Tibial artery (tissue), 4 donors: ENCODE results near the gene CAMTA1.
A peak's percentile ranks its signal among the peaks of the same experiment; 100 is the strongest.
"Not testable (repeated sequence)": the region's sequence is repeated elsewhere in the genome, so short reads cannot be mapped to it uniquely, and the experiment has no call there.

Source experiments
- DNase-seq, 2 donors: peaks; one replicate each; pipeline ENCODE4 v3.0.0-alpha.2; 2019
- H3K27ac ChIP-seq, 2 donors: fragments of 200-600 bp; sonication (generic) in 1 of 2; 1 replicate in 1 of 2; 2 replicates in 1 of 2; pipeline ENCODE4 v1.5.1; 2018 to 2019; ENCODE audit warnings: mild to moderate bottlenecking in 1 of 2
- H3K27me3 ChIP-seq, 2 donors: fragments of 200-600 bp; sonication (generic) in 1 of 2; one replicate each; pipeline versions ENCODE4 v1.5.1 to v1.6.0; 2016 to 2019
- H3K36me3 ChIP-seq, 3 donors: fragments of 200-600 bp; sonication (generic) in 2 of 3; one replicate each; pipeline ENCODE4 v1.5.1; 2016 to 2019; ENCODE audit warnings: mild to moderate bottlenecking in 2 of 3
- H3K4me1 ChIP-seq, 4 donors: fragments of 200-600 bp; sonication (generic) in 2 of 4; 1 replicate in 3 of 4; 2 replicates in 1 of 4; pipeline ENCODE4 v1.5.1; 2016 to 2019
- H3K4me3 ChIP-seq, 2 donors: fragments of 200-600 bp; sonication (generic) in 1 of 2; 1 replicate in 1 of 2; 2 replicates in 1 of 2; pipeline ENCODE4 v1.5.1; 2018 to 2019; ENCODE audit warnings: mild to moderate bottlenecking in 2 of 2
- H3K9me3 ChIP-seq, 3 donors: fragments of 200-600 bp; sonication (generic) in 1 of 3; one replicate each; pipeline ENCODE4 v1.5.1; 2016 to 2019
- intact Hi-C: fragments of 100-400 bp; cut with DNase I; formaldehyde crosslinking; loops from one replicate; pipeline ENCODE4 v1.15.0; 2023; ENCODE audit warnings: low total_unique reads
- TF ChIP-seq, protein P1 (sequence below), 2 experiments: fragments of 200-600 bp in 1 of 2; fragments of 450-650 bp in 1 of 2; IDR thresholded peaks; one replicate each; pipeline ENCODE4 v1.5.1; 2017 to 2019; ENCODE audit warnings: antibody characterized with exemption in 2 of 2, mild to moderate bottlenecking in 1 of 2, moderate library complexity in 1 of 2

CAMTA1 gene

DNA sequence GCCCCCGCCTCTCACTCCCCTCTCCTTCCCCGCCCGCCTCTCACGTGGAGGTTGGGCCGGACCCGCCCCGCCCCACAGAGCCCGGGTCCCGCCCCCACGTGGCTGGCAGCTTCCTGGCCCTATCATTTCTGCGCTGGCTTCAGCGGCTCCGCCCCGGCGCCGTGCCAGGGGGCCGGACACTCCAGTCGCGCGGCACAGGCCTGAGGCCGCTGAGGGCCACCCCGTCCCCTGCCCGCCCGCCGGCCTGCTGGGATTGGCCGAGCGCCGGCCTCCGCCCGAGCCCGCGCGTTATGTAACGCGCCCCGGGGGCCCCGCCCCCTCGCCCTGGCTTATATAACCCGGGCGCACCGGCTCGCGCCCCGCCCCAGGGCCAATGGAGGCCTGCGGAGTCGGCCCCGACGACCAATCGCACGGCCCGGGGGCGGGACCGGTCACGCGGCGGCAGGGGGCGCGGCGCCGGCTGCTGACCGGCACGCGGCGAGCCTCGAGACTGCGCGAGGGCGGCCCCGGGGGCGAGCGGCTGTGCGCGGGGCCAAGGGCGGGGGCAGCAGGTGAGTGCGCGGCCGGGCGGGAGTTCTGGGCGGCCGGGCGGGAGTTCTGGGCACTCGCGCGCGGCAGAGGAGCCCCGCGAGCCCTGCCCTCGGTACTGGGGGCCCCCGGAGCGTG, 998.7 kb downstream of the CAMTA1 start, which contains the start of gene PER3:
Gene PER3, plus strand, starts transcription at position 466 of the 666 bp plus-strand sequence. CDS start 587 bp downstream, outside the sequence.
- H3K4me3 ChIP-seq, result peak within 1 kb of the TSS; percentile 79 to 88
- H3K9me3 ChIP-seq, result no peaks in the 10 kb centered on the region
- DNase-seq, result peak; percentile 96 to 99
- no peaks in the 10 kb centered on the region for H3K27me3 ChIP-seq
- H3K4me1 ChIP-seq, result peaks cover 0 to 44% (median 24%) of the 10 kb centered on the region in 4 donors
- H3K36me3 ChIP-seq, result peaks cover 28 to 53% (median 30%) of the 10 kb centered on the region in 3 donors
- H3K27ac ChIP-seq, result peak within 1 kb of the TSS; percentile 95 to 97
- intact Hi-C loops, result loop anchor here (2.0 kb wide), 1 partner anchor 13 kb away; the partner anchor contains the start of gene VAMP3
- TF ChIP-seq, protein P1, sequence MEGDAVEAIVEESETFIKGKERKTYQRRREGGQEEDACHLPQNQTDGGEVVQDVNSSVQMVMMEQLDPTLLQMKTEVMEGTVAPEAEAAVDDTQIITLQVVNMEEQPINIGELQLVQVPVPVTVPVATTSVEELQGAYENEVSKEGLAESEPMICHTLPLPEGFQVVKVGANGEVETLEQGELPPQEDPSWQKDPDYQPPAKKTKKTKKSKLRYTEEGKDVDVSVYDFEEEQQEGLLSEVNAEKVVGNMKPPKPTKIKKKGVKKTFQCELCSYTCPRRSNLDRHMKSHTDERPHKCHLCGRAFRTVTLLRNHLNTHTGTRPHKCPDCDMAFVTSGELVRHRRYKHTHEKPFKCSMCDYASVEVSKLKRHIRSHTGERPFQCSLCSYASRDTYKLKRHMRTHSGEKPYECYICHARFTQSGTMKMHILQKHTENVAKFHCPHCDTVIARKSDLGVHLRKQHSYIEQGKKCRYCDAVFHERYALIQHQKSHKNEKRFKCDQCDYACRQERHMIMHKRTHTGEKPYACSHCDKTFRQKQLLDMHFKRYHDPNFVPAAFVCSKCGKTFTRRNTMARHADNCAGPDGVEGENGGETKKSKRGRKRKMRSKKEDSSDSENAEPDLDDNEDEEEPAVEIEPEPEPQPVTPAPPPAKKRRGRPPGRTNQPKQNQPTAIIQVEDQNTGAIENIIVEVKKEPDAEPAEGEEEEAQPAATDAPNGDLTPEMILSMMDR (IDR thresholded peaks at IDR 0.05), result no peak

DNA sequence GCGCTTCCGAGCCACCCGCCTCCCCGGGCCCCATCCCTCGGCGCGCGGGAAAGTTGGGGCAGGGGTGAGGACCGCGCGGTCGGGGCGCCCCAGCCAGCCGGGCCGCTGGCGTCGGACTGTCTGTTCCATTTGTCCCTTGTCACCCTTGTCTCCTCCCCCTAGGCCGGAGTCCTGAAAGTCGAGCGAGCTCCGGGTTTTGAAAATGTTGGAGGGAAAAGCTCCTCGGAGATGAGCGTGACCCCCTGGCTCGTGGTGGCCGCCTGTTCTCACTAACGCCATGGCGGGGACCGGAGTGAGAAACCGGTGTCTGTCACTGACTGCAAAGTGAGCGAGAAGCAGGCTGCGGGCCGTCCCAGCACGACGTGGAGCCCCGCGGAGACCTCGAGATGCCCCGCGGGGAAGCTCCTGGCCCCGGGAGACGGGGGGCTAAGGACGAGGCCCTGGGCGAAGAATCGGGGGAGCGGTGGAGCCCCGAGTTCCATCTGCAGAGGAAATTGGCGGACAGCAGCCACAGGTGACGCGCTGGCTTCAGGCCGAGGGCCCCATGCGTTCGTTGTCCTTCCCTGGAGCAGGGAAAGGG, 999.3 kb downstream of the CAMTA1 start:
- peak; percentile 48 to 76 for DNase-seq
- peaks cover 0 to 44% (median 24%) of the 10 kb centered on the region in 4 donors for H3K4me1 ChIP-seq
- TF ChIP-seq, protein P1 (IDR thresholded peaks at IDR 0.05), result no peak
- H3K27ac ChIP-seq, result peak overlapping the region; percentile 95 to 97
- peaks cover 30 to 53% (median 31%) of the 10 kb centered on the region in 3 donors for H3K36me3 ChIP-seq
- intact Hi-C loops, result loop anchor here (2.0 kb wide), 1 partner anchor 14 kb away; the partner anchor contains the start of gene VAMP3
- peak overlapping the region; percentile 79 to 88 for H3K4me3 ChIP-seq
- H3K9me3 ChIP-seq, result no peaks in the 10 kb centered on the region
- no peaks in the 10 kb centered on the region for H3K27me3 ChIP-seq

DNA sequence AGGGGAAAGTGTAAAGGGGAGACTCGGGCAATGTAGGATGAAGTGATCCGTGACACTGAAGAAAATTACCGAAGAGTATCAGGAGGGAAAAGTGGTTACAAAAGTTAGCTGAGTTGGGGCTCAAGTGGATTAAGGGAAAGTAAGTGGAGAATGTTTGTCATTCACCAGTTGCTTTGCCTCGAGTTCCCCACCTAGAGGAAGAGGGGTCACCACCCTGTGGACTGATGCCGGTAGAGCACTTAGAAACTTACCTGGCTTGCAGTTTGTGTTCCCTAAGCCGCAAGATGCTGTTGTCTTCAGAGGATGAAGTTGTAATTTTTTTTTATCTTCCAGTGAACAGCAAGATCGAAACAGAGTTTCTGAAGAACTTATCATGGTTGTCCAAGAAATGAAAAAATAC, 999.9 kb downstream of the CAMTA1 start:
- Histone ChIP-seq H3K27ac (peak overlapping the region; percentile 95 to 97), H3K4me1 (peaks cover 0 to 44% (median 24%) of the 10 kb centered on the region in 4 donors), H3K4me3 (peak overlapping the region; percentile 79 to 88), H3K36me3 (peaks cover 30 to 53% (median 31%) of the 10 kb centered on the region in 3 donors), H3K27me3 (no peaks in the 10 kb centered on the region), H3K9me3 (no peaks in the 10 kb centered on the region)
- DNase-seq, result no peak
- intact Hi-C loops, result loop anchor here (2.0 kb wide), 1 partner anchor 14 kb away; the partner anchor contains the start of gene VAMP3
- TF ChIP-seq, protein P1 (IDR thresholded peaks at IDR 0.05), result no peak

DNA sequence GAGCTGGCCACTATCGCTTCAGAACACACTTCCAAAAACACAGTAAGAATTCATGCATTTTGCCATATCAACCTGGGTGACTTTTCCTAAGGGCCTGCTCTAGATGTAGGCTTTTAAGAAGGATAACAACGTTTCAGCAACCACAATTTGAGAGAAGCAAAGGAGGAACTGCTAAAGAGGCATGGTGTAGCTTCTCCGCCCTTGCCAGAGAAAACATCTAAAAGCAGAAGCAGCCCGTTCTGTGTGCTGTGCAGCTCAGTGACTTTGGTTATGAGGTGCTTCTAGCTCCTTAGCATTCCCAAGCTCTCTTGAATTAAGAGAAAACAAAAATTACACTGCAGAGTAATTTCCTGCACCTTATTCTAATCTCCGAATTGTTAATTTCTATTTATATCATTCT, 1001.5 kb downstream of the CAMTA1 start:
- peaks cover 0 to 44% (median 24%) of the 10 kb centered on the region in 4 donors for H3K4me1 ChIP-seq
- TF ChIP-seq, protein P1 (IDR thresholded peaks at IDR 0.05), result no peak
- no peak overlapping the region for H3K4me3 ChIP-seq
- no peaks in the 10 kb centered on the region for H3K27me3 ChIP-seq
- H3K27ac ChIP-seq, result no peak overlapping the region
- DNase-seq, result no peak
- no peaks in the 10 kb centered on the region for H3K9me3 ChIP-seq
- intact Hi-C loops, result no loop called here
- H3K36me3 ChIP-seq, result peaks cover 35 to 56% (median 40%) of the 10 kb centered on the region in 3 donors

DNA sequence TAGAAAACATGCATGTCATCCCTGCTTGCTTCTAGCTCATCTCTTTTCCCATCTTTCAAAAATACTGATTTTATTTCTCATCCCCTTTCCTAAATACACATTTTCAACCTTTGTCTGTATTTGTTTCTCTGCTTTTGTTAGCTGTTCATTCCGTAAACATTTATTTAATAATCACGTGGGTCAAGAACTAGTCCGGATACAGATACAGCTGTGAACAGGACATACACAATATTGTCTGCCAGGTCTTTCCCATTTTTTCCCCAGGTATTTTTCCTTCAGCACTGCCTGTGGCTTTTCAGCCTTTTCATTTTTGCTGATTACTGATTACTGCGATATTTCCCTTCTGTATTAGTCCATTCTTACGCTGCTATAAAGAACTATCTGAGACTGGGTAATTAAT, 1004.6 kb downstream of the CAMTA1 start:
- H3K36me3 ChIP-seq, result peaks cover 44 to 83% (median 60%) of the 10 kb centered on the region in 3 donors
- TF ChIP-seq, protein P1 (IDR thresholded peaks at IDR 0.05), result no peak

DNA sequence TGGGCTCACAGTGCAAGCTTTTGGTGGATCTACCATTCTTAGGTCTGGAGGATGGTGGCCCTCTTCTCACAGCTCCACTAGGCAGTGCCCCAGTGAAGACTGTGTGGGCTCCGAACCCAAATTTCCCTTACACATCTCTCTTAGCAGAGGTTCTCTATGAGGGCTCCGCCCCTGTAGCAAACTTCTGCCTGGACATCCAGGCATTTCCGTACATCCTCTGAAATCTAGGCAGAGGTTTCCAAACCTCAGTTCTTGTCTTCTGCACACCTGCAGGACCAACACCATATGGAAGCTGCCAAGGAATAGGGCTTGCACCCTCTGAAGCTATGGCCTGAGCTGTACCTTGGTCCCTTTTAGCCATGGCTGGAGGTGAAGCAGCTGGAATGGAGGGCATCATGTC, 1005.8 kb downstream of the CAMTA1 start:
- peaks cover 0 to 19% (median 11%) of the 10 kb centered on the region in 4 donors for H3K4me1 ChIP-seq
- H3K9me3 ChIP-seq, H3K27ac ChIP-seq, H3K4me3 ChIP-seq, DNase-seq, intact Hi-C loops, H3K27me3 ChIP-seq: not testable (repeated sequence)
- peaks cover 49 to 88% (median 70%) of the 10 kb centered on the region in 3 donors for H3K36me3 ChIP-seq

More for the DNA sequence above, 1004.6 kb downstream of the CAMTA1 start:
- Histone ChIP-seq H3K9me3 (no peaks in the 10 kb centered on the region), H3K27ac (no peak overlapping the region), H3K4me3 (no peak overlapping the region), H3K27me3 (no peaks in the 10 kb centered on the region), H3K4me1 (peaks cover 0 to 31% (median 17%) of the 10 kb centered on the region in 4 donors)
- no peak for DNase-seq
- intact Hi-C loops, result no loop called here
